ENCODE results near the gene DCAKD. TPM values are rescaled to one million over a fixed set of nuclear protein-coding genes. Genes with fewer than 3 reads are reported as not detected.

DCAKD gene
- total and polyA plus RNA-seq, 10 of the 15 experiments (the other 5 are each of a cell fraction or from before 2014, with no cell fraction given) = 11.6 to 62.7 (median 38.3) TPM

GRCh38 chr17:45029758-45030423 lies 21.5 kb downstream of the DCAKD start (continued):
- TF ChIP-seq, protein P1, sequence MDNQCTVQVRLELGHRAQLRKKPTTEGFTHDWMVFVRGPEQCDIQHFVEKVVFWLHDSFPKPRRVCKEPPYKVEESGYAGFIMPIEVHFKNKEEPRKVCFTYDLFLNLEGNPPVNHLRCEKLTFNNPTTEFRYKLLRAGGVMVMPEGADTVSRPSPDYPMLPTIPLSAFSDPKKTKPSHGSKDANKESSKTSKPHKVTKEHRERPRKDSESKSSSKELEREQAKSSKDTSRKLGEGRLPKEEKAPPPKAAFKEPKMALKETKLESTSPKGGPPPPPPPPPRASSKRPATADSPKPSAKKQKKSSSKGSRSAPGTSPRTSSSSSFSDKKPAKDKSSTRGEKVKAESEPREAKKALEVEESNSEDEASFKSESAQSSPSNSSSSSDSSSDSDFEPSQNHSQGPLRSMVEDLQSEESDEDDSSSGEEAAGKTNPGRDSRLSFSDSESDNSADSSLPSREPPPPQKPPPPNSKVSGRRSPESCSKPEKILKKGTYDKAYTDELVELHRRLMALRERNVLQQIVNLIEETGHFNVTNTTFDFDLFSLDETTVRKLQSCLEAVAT (IDR thresholded peaks at IDR 0.05) = peak; percentile 54; the same call in 1 of the 2 replicates
- TF ChIP-seq RELB (IDR thresholded peaks at IDR 0.05; ENCODE audit: low read depth) (peak; percentile 77; the same call in 1 of the 2 replicates), NR2F1 (conservative IDR thresholded peaks at IDR 0.05) (no peak), RAD51 (IDR thresholded peaks at IDR 0.05) (no peak), DPF2 (IDR thresholded peaks at IDR 0.05) (peak; percentile 52), SUZ12 (IDR thresholded peaks at IDR 0.05; ENCODE audit: unreplicated experiment) (no peak), E2F8 (IDR thresholded peaks at IDR 0.05; ENCODE audit: low read depth, partially characterized antibody) (no peak), SMC3 (IDR thresholded peaks at IDR 0.05; ENCODE audit: borderline replicate concordance, low read length) (peak; percentile 29; the same call in 1 of the 2 replicates), CUX1 (IDR thresholded peaks at IDR 0.05; ENCODE audit: insufficient replicate concordance, low read depth, low read length) (no peak), IKZF1 (conservative IDR thresholded peaks at IDR 0.05) (0 out of 2 replicates have a peak, but pooled peaks have one; percentile 20), MTA2 (IDR thresholded peaks at IDR 0.05; ENCODE audit: low read depth) (no peak), SPI1 (IDR thresholded peaks at IDR 0.05; ENCODE audit: borderline replicate concordance, insufficient read depth, low read depth, low read length) (no peak), NBN (IDR thresholded peaks at IDR 0.05) (0 out of 2 replicates have a peak, but pooled peaks have one; percentile 25), KLF5 (IDR thresholded peaks at IDR 0.05; ENCODE audit: partially characterized antibody) (no peak), CREB1 (IDR thresholded peaks at IDR 0.05; ENCODE audit: low read depth) (no peak)
- TF ChIP-seq, protein P2, sequence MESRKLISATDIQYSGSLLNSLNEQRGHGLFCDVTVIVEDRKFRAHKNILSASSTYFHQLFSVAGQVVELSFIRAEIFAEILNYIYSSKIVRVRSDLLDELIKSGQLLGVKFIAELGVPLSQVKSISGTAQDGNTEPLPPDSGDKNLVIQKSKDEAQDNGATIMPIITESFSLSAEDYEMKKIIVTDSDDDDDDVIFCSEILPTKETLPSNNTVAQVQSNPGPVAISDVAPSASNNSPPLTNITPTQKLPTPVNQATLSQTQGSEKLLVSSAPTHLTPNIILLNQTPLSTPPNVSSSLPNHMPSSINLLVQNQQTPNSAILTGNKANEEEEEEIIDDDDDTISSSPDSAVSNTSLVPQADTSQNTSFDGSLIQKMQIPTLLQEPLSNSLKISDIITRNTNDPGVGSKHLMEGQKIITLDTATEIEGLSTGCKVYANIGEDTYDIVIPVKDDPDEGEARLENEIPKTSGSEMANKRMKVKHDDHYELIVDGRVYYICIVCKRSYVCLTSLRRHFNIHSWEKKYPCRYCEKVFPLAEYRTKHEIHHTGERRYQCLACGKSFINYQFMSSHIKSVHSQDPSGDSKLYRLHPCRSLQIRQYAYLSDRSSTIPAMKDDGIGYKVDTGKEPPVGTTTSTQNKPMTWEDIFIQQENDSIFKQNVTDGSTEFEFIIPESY (IDR thresholded peaks at IDR 0.05) = peak; percentile 55; the same call in 1 of the 2 replicates
